Neural progenitor cell (in vitro differentiated cells): ENCODE measurements around the gene CELA1.

Experiments
- CTCF ChIP-seq: fragments of 200-600 bp; sonication (generic); IDR thresholded peaks from 2 replicates; pipeline ENCODE4 v1.5.1; 2017; ENCODE audit warnings: antibody characterized with exemption, mild to moderate bottlenecking
- EZH2 ChIP-seq: fragments of 200-600 bp; sonication (generic); IDR thresholded peaks from 2 replicates; pipeline ENCODE4 v1.6.1; 2017; ENCODE audit warnings: antibody characterized with exemption, mild to moderate bottlenecking, moderate library complexity
- EZH2phosphoT487 ChIP-seq: fragments of 200-600 bp; sonication (generic); IDR thresholded peaks from 2 replicates; pipeline ENCODE4 v1.6.1; 2017; ENCODE audit warnings: antibody characterized with exemption

- TF ChIP-seq CTCF = no peak
- TF ChIP-seq EZH2phosphoT487 = no peak
- no peak for TF ChIP-seq EZH2
Observed at GRCh38 chr12:51383269-51383905, 36.9 kb upstream of the CELA1 start.
